Activated effector memory CD4-positive, alpha-beta T cell treated with Interleukin-2 at 50 U/mL for 16 hours (primary cell): ENCODE data around the gene PRMT2.
"Not testable (repeated sequence)": the region's sequence is repeated elsewhere in the genome, so short reads cannot be mapped to it uniquely, and the experiment has no call there.

Source experiments
- DNase-seq: peaks from one replicate; pipeline ENCODE4 v3.0.0-alpha.2; 2020

The PRMT2 gene

DNA sequence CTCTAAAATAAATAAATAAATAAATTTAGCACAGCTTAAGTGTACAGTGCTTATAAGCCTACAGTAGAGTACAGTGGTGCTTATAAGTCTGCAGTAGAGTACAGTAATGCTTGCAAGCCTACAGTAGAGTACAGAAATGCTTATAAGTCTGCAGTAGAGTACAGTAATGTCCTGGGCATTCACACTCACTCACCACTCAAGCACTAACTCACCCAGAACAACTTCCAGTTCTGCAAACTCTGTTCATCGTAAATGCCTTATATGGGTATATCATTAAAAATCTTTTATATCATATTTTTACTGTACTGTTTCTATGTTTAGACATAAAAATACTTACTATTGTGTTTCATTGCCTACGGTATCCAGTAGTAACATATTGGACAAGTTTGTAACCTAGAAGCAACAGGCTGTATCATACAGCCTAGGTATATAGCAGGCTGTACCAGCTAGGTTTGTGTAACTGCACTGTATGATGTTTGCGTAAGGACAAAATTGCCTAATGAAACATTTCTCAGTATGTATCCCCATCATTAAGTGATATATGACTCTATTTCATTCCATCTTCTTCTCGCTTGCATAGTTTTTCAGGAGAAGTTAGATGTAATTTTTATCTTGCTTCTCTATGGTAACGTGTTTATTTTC lies 16.6 kb upstream of the PRMT2 start:
- DNase-seq = no peak

DNA sequence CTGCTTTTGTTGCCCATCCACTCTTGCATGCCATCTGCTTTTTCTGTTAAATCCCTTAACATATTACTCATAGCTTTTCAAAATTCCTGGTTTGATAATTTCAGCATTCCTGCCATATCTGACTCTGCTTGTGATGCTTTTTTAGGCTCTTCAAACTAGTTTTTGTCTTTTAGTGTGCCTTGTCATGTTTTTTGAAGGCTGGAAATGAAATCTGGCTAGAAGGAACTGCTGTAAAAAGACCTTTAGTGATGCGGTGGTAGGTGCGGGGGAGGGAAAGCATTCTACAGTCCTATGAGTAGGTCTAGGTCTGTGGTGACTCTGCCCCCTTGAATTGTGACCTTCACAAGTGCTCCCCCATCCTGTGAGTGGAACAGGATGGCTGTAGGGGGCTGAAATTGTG lies 15.6 kb upstream of the PRMT2 start:
- DNase-seq = no peak

DNA sequence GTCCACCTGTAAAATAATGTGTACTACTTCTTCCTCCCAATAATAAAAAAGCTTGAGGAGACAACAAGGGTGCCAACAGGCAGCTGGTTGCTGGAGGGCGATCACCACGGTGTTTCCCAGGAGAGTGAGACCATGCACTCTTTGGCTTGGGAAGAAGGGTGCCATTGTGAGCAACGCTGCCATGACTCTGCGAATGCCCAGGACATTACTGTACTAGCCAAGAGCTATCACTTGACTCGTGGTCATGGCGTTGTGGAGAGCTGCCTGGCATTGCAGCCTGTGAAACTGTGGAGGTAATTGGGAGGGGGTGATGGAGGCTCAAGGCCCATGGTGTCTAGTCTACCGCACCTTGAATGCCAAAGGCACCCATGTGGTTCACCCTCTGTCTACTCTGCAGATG lies 14.6 kb upstream of the PRMT2 start:
- no peak for DNase-seq

DNA sequence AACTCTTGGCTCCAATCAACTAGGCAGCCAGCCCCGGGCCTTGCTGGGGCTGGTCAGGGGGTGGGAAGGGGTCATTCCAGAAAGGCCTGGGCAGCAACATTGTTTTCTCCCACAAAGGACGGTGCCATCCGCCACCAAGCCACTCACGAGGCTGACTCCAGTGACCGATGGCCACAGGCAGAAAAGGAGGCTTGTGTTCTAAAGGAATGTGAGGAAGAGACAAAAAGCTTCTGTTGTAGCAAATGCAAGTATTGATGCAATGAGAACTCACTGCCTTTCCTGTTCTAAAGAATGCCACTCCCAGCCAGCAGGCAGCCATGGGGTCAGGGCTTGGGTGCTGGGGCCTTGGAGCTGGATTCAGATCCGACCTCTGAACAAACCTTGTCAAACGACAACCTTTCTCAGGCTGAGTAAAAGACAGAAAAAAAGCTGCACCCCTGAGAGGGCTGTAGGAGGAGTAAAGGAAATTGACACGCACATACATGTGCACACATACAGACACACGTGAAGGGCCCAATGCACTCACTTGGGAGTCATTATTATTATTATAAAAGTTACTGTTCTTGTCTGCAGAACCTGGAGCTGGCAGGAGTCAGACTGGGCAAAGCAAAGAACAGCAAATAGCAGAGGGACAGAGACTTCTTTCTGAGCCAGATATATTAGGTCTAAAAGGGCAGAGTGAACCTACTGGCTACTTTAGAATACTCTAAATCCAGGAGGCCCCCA lies 13.9 kb upstream of the PRMT2 start:
- no peak for DNase-seq

DNA sequence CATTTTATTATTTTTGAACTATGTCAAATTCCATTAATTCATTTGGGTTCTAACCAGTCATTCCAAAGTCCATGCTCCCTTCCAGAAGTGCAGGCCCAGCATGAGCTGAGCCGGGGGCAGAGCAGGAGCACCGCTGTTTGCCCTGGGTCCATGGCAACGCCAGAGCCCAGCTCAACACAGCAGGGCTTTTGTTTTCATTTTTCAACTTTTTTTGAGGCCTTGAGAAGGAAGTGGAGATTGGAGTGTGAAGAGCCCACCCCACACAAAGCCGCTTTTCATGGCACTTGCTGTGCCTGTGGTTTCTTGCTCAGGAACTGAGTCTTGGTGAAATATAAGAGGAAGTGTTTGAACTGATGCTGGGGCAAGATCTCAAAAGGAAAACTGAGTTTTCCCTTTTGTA lies 13.2 kb upstream of the PRMT2 start:
- DNase-seq = no peak

DNA sequence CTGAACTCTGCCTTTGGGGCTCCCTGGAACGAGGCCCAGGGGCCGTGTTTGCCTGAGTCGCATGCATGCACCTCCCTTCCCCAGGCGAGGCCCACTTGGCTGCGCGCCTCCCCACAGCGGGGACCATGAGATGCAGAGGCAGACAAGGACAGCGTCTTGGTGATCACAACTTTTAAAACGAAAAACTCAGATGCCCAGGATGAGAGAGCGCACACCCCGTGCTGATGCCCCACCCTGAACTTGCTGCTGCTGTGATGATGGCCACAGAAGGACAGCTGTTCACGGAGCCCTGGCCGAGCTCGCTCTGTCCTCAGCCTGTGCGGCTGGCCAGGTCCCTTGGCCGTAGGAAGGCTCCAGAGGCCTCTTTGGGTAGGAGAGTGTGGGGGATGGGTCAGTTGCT lies 11.4 kb upstream of the PRMT2 start:
- DNase-seq = no peak

DNA sequence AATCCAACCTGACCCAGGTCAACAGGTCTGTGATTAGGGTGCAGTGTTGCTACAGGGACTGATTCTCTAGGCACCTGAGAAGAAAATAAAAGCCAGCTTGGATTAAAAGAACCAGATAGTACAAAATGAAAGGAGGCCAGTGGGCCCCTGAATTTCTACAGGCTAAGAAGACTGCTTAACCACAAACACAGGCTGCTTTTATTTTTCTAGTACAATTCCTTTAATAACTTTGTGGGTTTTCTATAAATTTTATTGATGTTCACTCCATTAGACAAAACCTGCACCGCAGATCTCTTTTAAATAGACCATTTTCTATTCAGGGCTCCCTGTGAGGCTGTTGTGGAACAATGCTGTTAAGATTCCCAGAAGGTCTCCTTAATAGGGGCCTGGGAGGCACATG lies 9.7 kb upstream of the PRMT2 start:
- DNase-seq = no peak

DNA sequence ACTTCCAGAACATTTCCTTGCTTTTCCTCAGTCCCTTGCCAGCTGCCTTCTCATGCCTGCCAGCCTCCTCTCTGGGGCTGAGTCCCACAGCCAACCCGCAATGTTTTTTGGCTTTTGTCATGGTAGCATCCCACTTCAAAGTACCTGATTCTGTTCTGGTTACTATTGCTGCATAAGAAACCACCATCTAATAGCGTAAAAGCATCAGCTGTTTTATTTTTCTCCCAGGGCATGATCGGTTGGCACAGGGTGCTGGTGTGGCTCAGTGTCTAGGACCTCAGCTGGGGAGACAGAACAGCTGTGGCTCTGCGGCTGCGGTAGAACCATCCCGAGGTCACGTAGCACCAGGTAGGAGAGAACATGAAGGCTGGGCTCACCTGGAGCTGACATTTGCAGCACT lies 8.9 kb upstream of the PRMT2 start:
- DNase-seq = no peak

DNA sequence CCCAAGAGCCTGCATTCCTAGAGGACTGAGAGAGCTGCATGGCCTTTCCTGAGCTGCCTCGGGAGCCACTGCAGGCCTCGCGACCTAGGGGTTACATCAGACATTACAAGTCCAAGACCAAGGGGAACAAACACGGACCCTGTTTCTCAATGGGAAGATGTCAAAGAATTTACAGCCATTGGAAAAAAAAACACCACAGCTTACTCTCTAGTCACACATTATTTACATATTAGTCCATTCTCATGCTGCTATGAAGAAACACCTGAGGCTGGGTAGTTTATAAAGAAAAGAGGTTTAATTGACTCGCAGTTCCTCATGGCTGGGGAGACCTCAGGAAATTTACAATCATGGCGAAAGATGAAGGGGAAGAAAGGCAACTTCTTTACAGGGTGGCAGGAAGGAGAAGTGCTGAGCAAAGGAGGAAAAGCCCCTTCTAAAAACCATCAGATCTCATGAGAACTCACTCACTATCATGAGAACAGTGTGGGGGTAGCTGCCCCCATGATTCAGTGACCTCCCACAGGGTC lies 8.4 kb upstream of the PRMT2 start:
- DNase-seq = no peak

DNA sequence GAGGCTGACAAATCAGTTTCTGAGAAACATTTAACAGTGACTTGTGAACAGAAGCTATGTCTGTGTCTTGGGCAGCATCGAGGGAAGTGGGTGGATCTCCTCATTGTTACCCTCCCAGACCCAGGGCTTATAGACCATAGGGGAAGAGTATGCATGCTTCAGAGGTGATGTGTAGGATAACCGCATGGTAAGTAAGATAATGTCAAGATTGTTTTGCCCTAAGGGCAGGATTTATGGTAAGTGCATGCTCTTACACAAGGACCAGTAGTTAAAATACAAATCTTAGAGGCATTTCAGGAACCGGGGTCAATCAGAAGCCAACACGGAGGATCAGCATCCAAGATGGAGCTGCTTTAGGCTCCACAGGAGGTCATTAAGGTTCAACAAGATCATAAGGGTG lies 7.7 kb upstream of the PRMT2 start:
- DNase-seq = no peak

DNA sequence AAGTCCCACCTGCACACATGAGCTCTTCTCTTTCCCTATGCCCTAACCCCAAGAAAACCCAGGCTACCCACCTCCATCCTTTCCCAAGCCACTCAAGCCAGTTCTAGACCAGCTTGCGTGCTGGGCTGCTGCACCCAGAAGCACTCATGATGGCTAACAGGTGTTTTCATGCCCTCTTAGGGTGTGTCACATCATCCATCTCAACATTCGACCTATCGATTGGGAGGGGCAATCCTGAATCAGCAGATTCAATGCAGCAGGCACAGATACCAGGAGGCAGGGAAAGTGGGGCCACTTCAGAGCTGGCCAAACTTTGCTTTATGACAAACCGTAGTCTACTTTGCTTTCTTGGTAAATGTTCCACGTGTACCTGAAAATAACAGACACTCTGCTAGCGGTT lies 6.6 kb upstream of the PRMT2 start:
- DNase-seq = no peak

DNA sequence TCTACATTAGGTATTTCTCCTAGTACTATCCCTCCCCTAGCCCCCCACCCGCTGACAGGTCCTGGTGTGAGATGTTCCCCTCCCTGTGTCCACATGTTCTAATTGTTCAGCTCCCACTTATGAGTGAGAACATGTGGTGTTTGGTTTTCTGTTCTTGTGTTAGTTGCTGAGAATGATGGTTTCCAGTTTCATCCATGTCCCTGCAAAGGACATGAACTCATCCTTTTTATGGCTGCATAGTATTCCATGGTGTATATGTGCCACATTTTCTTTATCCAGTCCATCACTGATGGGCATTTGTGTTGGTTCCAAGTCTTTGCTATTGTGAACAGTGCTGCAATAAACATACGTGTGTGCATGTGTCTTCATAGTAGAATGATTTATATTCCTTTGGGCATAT lies 4.6 kb upstream of the PRMT2 start:
- DNase-seq = not testable (repeated sequence)

DNA sequence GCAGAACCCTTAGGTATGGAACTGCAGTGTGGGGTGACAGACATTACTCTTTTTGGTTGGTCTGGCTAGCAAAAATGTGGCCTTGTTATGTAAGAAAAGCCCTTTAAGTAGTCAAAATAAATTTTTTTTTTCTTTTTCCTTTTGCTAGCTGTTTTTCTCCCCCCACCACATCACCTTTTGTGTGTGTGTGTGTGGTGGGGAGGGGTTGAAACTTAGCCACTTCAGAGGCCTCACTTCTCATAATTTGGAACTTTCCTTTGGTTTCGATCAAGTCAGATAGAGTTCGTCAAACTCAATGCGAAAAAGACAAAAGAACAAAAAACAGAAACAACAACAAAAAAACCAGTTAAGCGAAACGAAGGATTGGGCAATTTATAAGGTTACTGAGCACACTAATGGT lies 1.9 kb upstream of the PRMT2 start:
- no peak for DNase-seq

DNA sequence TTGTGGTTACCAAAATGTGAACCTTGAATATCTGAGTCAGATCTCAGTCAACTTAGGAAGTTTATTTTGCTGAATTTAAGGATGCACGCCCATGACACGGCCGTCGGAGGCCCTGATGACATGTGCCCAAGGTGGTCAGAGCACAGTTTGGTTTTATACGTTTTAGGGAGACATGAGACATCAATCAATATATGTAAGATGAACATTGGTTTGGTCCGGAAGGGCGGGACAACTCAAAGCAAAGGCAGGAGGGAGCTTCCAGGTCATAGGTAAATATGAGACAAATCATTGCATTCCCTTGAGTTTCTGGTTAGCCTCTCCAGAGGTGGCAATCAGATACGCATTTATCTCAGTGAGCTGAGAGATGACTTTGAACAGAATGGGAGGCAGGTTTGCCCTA lies 1.0 kb upstream of the PRMT2 start:
- DNase-seq = no peak

DNA sequence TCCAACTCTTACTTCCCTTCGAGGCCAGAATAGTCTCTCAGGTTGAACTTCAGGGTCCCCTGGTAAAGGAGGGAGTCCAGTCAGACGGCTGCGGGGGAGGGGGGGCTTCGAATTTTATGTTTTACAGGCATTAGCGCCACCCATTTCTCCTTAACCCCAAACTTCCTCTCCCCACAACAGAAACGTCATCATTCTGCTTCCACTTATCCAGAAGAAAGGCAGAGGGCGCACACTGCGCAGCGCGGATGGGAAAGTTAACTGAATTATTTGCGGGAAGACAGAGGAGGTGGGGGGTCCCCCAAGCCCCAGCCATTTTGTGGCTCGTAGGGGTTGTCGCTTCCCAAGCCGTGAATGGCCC lies 529 bp upstream of the PRMT2 start:
- no peak for DNase-seq

DNA sequence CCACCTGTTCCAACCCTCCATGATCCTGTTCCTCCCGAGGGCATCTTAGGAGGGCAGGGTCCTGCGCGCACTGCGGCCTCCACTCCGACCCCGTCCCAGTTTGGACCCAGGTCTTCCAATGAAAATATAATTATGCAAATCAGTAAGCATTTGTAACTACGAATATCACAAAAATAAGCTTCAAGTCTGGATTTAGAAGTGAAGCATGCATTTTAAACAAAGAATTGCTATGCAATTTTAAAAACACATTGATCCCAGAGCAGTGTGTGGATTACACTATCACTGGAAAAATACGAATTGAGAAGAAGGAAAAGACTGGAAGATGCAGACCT lies 673 bp downstream of the PRMT2 start:
- DNase-seq = no peak

DNA sequence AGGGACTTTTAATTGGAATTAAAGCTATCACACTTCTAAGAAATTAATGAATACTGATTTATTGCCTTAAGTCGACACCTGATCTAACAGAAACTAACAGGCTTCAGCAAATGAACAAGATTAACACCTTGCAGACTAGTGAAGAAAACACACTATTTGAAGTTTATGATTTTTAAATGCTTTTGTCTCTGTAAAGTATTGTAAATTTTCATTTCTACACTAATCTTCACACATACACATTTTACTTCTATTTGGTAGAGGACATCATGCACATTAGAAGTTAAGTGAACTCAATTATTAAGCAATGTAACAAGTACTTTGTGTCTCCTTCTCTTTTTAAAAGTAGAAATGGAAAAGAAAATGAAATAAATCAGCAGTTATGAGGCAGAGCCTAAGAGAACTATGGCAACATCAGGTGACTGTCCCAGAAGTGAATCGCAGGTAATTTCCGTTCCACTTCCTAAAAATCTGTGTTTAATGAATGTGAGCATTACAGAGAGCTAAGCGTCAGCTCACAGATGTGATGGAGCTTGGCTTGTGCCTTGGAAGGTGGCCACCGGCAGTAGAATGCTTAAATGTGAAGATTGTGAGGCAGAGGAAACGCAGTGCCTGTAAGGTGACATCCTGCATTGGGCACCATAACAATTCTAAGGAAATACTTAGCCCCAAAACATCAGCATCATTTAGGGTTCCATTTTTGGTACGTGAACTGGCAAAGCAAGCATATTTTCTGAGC lies 1.2 kb downstream of the PRMT2 start:
- DNase-seq = no peak

DNA sequence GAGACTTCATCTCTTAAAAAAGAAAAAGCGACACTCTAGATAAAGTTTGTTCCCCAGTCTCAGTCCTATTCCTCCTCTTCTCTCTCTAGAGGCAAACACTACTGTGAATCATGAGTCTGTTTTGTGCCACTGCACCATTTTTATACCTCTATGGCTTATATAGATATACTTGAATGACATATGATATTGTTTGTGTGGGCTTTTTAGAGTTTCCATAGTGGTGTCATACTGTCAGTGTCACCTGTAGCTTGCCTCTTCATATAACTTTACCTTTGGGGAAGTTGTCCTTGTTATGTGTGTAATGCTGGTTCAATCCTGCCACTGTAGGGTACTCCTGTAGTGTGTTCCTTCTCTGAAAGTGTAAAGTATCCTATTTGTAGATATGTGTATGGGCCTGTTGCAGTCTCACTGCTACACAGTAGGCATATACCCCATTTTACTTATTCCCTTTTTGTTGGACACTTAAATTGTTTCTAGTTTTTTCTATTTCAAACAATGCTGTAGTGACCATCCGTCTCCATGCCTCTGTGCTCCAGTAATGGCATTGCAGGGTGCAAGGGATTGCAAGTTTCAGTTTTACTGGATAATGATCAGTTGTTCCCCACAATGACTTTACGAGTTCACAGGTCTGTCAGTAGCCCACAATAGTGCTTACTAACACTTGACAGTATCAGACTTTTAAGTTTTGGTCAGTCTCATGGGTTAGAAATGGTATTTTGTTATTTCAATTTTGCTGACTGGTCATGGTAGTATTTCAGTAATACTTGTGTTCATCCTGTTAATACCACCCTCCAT lies 2.7 kb downstream of the PRMT2 start:
- no peak for DNase-seq

DNA sequence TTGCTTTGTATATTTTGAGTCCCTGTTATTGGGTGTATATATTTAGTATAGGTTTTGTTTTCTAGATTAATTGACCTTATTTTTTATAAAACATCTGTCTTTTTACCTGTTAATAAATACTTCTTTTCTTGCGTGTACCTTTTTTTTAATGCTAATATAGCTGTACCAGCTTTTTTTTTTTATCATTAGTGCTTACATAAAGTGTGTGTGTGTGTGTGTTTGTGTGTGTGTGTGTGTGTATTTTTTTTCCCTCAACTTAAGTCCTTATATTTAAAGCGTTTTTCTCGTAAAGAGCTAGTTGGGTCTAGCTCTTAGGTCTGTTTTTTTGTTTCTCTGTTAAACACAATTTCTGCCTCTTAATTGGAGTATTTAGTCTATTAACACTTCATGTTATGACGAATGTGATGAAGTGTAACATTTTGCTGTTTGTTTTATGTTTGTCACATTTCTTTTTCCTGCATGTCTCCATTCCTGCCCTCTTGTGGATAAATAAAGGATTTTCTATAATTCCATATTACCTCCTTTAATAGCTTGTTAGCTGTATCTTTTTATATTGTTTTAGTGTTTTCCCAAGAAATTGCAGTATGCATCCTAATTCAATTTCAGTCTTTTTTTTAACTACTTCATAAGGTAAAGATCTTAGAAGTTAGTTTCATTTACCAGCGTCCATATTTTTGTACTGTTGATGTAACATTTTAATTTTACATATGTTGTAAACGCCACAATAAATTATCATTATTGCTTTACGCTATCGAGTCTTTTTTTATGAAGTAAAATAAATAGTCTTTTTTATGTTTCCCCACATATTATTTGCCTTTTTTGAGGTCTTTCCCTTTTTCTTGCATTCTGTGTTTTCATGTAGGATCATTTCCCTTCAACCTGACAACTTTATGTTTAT lies 4.3 kb downstream of the PRMT2 start:
- no peak for DNase-seq

DNA sequence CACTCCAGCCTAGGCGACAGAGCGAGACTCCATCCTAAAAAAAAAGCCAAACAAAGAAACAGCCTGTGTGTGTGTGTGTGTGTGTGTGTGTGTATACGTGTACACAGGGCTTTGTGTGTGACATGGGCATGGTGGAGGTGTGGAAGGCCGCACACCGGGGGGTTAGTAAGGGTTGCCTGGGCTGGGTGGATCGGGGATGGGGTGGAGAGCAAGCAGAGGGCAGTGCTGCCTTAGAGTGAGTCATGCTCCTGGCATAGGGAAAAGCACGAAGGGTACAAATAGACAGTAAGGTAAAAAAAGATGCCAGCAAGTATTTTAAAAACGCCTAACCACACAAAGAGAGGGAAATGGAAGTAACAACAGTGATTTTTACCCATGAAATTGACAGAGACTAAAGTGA lies 6.2 kb downstream of the PRMT2 start:
- no peak for DNase-seq

DNA sequence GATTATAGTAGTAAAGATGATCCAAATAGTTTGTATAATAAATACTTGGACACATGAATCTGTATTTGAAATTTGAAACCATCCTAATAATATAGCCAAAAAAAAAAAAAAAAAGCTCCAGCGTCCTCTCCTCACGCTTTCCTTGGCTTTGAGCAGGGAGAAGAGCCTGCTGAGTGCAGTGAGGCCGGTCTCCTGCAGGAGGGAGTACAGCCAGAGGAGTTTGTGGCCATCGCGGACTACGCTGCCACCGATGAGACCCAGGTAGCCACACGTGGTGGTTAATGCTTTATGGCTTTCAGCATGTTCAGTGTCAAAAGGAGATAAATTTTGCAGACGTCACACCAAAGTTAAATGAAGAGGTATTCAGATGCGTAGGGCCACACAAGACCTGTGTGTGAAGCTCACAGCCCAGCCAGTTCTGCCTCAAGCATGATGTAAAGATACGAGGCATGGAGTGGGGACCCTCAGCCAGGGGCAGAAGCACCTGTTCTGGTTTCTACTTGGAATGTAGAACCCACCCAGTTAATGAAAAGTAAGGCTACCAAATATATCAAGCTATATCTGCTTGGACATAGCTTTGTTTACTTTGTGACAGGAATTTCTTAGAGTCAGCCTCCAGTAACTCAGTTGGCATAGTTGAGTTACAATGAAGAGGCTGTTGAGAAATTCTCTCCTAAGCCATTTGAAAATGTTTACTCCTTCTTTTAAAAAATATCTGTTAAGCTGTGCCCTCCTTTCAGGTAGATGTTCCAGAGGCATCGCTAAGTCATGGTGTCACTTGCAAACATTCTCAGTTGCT lies 8.1 kb downstream of the PRMT2 start:
- no peak for DNase-seq

DNA sequence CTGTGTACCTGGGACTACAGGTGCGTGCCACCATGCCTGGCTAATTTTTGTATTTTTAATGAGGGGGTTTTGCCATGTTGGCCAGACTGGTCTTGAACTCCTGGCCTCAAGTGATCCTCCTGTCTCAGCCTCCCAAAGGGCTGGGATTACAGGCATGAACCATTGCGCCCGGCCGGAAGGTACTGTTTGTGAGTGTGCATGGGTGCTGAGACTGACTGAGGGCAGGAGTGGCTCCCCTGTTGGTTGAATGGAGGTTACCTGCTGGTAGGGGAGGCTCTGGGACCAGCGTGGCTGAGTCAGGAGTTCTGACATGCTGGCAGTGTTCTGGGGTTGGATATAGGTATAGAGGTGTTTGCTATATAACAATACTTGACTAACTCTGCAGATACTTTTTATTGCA lies 10.4 kb downstream of the PRMT2 start:
- no peak for DNase-seq
